Chondrocyte (in vitro differentiated cells): ENCODE results near the gene OLIG2. TPM values are rescaled to one million over a fixed set of nuclear protein-coding genes. Genes with fewer than 3 reads are reported as not detected.

ENCODE experiments used
- DNase-seq: peaks from one replicate; pipeline ENCODE4 v3.0.0; 2021; ENCODE audit warnings: mixed read lengths, low spot score
- H3K27ac Mint-ChIP-seq: one replicate; pipeline ENCODE4 v1.8.0; 2021; ENCODE audit warnings: mild to moderate bottlenecking, moderate library complexity, mixed read lengths; ENCODE audit not compliant: unreplicated experiment
- H3K27me3 Mint-ChIP-seq: 2 replicates; pipeline ENCODE4 v1.8.0; 2021; ENCODE audit warnings: low read depth, mixed read lengths
- H3K36me3 Mint-ChIP-seq: 2 replicates; pipeline ENCODE4 v1.8.0; 2021; ENCODE audit warnings: low read depth, mixed read lengths
- H3K4me1 Mint-ChIP-seq: 2 replicates; pipeline ENCODE4 v1.8.0; 2021; ENCODE audit warnings: low read depth, mild to moderate bottlenecking, mixed read lengths
- H3K4me3 Mint-ChIP-seq: one replicate; pipeline ENCODE4 v1.8.0; 2021; ENCODE audit warnings: mild to moderate bottlenecking, moderate library complexity, mixed read lengths; ENCODE audit not compliant: unreplicated experiment
- H3K9me3 Mint-ChIP-seq: 2 replicates; pipeline ENCODE4 v1.8.0; 2021; ENCODE audit warnings: low read depth, mixed read lengths
- CTCF ChIP-seq: fragments of 200-600 bp; sonication (generic); IDR thresholded peaks from 2 replicates; pipeline ENCODE4 v1.5.0; 2021; ENCODE audit warnings: antibody characterized with exemption, mild to moderate bottlenecking, moderate library complexity
- total RNA-seq: library from RNA; stranded (reverse); gene quantifications from 3 replicates; pipeline ENCODE4 v1.2.1, GENCODE V29; 2021

OLIG2 gene
- total RNA-seq, 1 donor from 2014 or later, result 0.50 TPM

- peak overlapping the region; percentile 81 for H3K4me3 Mint-ChIP-seq
- no peaks in the 10 kb centered on the region for H3K36me3 Mint-ChIP-seq
- peak overlapping the region; percentile 73 for H3K27ac Mint-ChIP-seq
- no peak for DNase-seq
- peaks cover 10% of the 10 kb centered on the region for H3K4me1 Mint-ChIP-seq
- TF ChIP-seq CTCF, result no peak
- H3K27me3 Mint-ChIP-seq, result peaks cover 62% of the 10 kb centered on the region
- no peaks in the 10 kb centered on the region for H3K9me3 Mint-ChIP-seq
These were observed 716 bp downstream of the OLIG2 start for GRCh38 chr21:33026443-33026858.

DNA sequence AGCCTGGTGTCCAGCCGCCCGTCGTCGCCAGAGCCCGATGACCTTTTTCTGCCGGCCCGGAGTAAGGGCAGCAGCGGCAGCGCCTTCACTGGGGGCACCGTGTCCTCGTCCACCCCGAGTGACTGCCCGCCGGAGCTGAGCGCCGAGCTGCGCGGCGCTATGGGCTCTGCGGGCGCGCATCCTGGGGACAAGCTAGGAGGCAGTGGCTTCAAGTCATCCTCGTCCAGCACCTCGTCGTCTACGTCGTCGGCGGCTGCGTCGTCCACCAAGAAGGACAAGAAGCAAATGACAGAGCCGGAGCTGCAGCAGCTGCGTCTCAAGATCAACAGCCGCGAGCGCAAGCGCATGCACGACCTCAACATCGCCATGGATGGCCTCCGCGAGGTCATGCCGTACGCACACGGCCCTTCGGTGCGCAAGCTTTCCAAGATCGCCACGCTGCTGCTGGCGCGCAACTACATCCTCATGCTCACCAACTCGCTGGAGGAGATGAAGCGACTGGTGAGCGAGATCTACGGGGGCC, 1.2 kb downstream of the OLIG2 start:
- Mint-ChIP-seq H3K27me3 (peaks cover 60% of the 10 kb centered on the region), H3K4me3 (peak overlapping the region; percentile 9), H3K4me1 (peaks cover 10% of the 10 kb centered on the region), H3K36me3 (no peaks in the 10 kb centered on the region), H3K27ac (no peak overlapping the region), H3K9me3 (no peaks in the 10 kb centered on the region)
- TF ChIP-seq CTCF, result no peak
- DNase-seq, result no peak

- Mint-ChIP-seq H3K36me3 (no peaks in the 10 kb centered on the region), H3K4me3 (no peak overlapping the region), H3K9me3 (no peaks in the 10 kb centered on the region), H3K27me3 (peaks cover 60% of the 10 kb centered on the region), H3K4me1 (peaks cover 10% of the 10 kb centered on the region), H3K27ac (no peak overlapping the region)
- DNase-seq, result no peak
- no peak for TF ChIP-seq CTCF
These were observed 1.9 kb downstream of the OLIG2 start for GRCh38 chr21:33027401-33028286.

DNA sequence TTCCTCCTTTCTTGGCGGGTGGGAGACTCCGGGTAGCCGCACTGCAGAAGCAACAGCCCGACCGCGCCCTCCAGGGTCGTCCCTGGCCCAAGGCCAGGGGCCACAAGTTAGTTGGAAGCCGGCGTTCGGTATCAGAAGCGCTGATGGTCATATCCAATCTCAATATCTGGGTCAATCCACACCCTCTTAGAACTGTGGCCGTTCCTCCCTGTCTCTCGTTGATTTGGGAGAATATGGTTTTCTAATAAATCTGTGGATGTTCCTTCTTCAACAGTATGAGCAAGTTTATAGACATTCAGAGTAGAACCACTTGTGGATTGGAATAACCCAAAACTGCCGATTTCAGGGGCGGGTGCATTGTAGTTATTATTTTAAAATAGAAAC, 2.5 kb downstream of the OLIG2 start:
- Mint-ChIP-seq H3K36me3 (no peaks in the 10 kb centered on the region), H3K27me3 (peaks cover 59% of the 10 kb centered on the region), H3K27ac (no peak overlapping the region), H3K4me1 (peaks cover 10% of the 10 kb centered on the region), H3K9me3 (no peaks in the 10 kb centered on the region), H3K4me3 (no peak overlapping the region)
- TF ChIP-seq CTCF, result no peak
- no peak for DNase-seq

DNA sequence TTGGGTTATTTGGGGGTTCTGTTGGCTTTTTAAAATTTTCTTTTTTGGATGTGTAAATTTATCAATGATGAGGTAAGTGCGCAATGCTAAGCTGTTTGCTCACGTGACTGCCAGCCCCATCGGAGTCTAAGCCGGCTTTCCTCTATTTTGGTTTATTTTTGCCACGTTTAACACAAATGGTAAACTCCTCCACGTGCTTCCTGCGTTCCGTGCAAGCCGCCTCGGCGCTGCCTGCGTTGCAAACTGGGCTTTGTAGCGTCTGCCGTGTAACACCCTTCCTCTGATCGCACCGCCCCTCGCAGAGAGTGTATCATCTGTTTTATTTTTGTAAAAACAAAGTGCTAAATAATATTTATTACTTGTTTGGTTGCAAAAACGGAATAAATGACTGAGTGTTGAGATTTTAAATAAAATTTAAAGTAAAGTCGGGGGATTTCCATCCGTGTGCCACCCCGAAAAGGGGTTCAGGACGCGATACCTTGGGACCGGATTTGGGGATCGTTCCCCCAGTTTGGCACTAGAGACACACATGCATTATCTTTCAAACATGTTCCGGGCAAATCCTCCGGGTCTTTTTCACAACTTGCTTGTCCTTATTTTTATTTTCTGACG, 3.1 kb downstream of the OLIG2 start:
- Mint-ChIP-seq H3K4me3 (peak overlapping the region; percentile 22), H3K4me1 (peaks cover 10% of the 10 kb centered on the region), H3K9me3 (no peaks in the 10 kb centered on the region), H3K27ac (no peak overlapping the region), H3K36me3 (no peaks in the 10 kb centered on the region), H3K27me3 (peaks cover 54% of the 10 kb centered on the region)
- TF ChIP-seq CTCF, result no peak
- DNase-seq, result no peak
